Vagina (tissue), 2 donors: Measurements from ENCODE around the gene C1QTNF1. TPM values are rescaled to one million over a fixed set of nuclear protein-coding genes. Genes with fewer than 3 reads are reported as not detected.

Source experiments
- DNase-seq, 2 donors: peaks; one replicate each; pipeline ENCODE4 v3.0.0-alpha.2; 2017; ENCODE audit errors: extremely low spot score in 2 of 2
- H3K27ac ChIP-seq: fragments of 200-600 bp; sonication (generic); one replicate; pipeline ENCODE4 v1.5.1; 2019
- H3K27me3 ChIP-seq: fragments of 200-600 bp; sonication (generic); one replicate; pipeline ENCODE4 v1.5.1; 2019
- H3K36me3 ChIP-seq, 2 donors: fragments of 200-600 bp; sonication (generic); one replicate each; pipeline ENCODE4 v1.5.1; 2017 to 2019
- H3K4me1 ChIP-seq: fragments of 200-600 bp; sonication (generic); one replicate; pipeline ENCODE4 v1.5.1; 2019
- H3K4me3 ChIP-seq, 2 donors: fragments of 200-600 bp; sonication (generic); 1 replicate in 1 of 2; 2 replicates in 1 of 2; pipeline ENCODE4 v1.5.1; 2016 to 2019
- H3K9me3 ChIP-seq: fragments of 200-600 bp; sonication (generic); one replicate; pipeline ENCODE4 v1.5.1; 2019
- CTCF ChIP-seq, 3 experiments: fragments of 450-650 bp in 2 of 3; fragments of 200-600 bp in 1 of 3; sonication (generic) in 1 of 3; IDR thresholded peaks; one replicate each; pipeline ENCODE4 v1.5.1; 2017 to 2019; ENCODE audit warnings: antibody characterized with exemption in 3 of 3, mild to moderate bottlenecking in 2 of 3, moderate library complexity in 2 of 3
- POLR2A ChIP-seq, 2 donors: fragments of 450-650 bp; IDR thresholded peaks; one replicate each; pipeline ENCODE4 v1.6.1; 2017; ENCODE audit warnings: antibody characterized with exemption in 2 of 2, mild to moderate bottlenecking in 2 of 2, moderate library complexity in 2 of 2
- POLR2AphosphoS5 ChIP-seq, 2 donors: sonication (generic); formaldehyde crosslinking; IDR thresholded peaks; one replicate each; pipeline ENCODE4 v1.9.0; 2017; ENCODE audit warnings: antibody characterized with exemption in 2 of 2, mild to moderate bottlenecking in 2 of 2, low read depth in 1 of 2; ENCODE audit not compliant: insufficient read depth in 1 of 2
- intact Hi-C: fragments of 100-400 bp; cut with DNase I; formaldehyde crosslinking; loops from one replicate; pipeline ENCODE4 v1.15.1; 2023
- total RNA-seq: library from RNA; depleted of rRNA; stranded (reverse); fragments of >200 nt; gene quantifications from one replicate; pipeline ENCODE4 v1.2.3, GENCODE V29; 2016

Gene C1QTNF1
- total RNA-seq, 1 donor from 2014 or later, result 30.7 TPM

DNA sequence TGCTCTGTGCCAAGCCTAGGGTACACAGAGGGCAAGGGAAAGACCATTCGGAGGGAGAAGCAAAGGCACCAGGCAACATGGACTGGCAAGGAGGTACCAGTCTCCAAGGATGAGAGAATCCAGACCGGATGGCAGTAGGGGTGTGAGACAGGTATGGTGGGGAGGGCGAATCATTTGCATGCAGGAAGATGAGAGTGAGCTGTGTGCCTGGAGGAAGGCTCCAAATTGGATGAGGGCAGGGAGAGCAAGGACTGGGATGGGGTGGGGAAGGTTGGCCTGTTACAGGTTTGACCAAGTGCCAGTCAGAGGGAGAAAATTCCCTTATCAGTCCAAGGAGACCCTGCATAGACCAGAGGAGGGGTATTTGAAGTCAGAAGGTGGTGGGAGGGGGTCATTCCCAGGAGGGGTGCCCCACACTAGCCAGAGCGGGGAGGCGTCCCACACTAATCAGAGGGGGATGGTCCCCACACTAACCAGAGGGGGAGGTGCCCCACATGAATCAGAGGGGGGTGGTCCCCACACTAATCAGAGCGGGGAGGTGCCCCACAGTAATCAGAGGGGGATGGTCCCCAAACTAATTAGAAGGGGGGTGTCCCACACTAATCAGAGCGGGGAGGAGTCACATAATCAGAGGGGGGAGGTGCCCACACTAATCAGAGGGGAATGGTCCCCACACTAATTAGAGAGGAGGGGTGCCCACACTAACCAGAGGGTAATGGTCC, 15.1 kb upstream of the C1QTNF1 start:
- DNase-seq, result no peak
- intact Hi-C loops, result no loop called here
- peaks cover 49% of the 10 kb centered on the region for H3K4me1 ChIP-seq
- peaks cover 0 to 8% of the 10 kb centered on the region in 2 donors for H3K36me3 ChIP-seq
- H3K27ac ChIP-seq, result peak overlapping the region; percentile 90
- H3K9me3 ChIP-seq, result no peaks in the 10 kb centered on the region
- peak overlapping the region; percentile 73 to 93 for H3K4me3 ChIP-seq
- H3K27me3 ChIP-seq, result no peaks in the 10 kb centered on the region
- TF ChIP-seq POLR2A (IDR thresholded peaks at IDR 0.05), result no peak
- TF ChIP-seq CTCF (IDR thresholded peaks at IDR 0.05), result no peak
- no peak for TF ChIP-seq POLR2AphosphoS5 (IDR thresholded peaks at IDR 0.05; ENCODE audit: insufficient read depth in 1 of 2, low read depth in 1 of 2)

DNA sequence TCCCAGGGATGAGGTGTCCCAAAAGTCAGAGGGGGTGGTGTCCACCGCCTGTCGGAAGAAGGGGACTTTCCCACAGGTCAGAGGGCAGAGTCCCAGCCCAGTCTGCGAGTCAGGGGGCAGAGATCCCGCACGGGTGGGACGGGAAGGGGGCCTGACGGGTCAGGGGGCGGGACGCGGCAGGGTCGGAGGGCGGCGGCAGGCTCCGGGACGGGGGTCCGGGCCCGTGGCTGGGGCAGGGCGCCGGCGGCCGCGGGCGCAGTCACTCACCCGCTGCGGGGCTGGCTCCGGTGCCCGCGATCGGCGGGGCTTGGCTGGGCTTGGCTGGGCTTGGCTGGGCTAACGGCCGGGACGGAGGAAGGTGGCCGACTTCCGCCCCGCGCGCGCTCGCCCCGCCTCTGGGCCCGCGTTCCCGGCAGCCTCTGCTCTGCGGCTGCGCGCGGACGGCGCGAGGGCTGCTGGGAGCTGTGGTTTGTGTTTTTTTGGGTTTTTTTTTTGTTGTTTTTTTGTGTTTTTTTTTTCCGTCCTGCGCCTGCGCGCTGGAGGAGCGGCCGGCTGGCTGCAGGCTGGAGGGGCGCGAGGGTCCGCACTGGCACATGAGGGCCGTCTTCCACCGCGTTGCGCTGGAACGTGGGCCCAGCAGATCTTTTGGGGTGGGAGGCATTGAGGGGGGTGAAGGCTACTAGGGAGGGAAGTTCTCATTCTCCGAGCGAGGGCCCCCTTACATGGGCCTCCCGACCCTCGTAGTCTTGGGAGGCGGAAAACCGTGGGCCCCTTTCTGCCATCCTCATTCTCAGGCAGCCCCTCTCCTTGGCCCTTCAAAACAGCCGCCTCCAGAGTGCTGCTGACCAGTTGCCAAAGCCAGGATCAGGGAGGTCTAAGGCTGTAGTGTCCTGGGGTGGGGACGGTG, 14.3 kb upstream of the C1QTNF1 start, which contains the start of gene CANT1:
CANT1 (minus strand) TSS at position 368 of the 907 bp plus-strand sequence. CDS start 12,142 bp downstream, outside the sequence.
- TF ChIP-seq POLR2AphosphoS5 (IDR thresholded peaks at IDR 0.05; ENCODE audit: insufficient read depth in 1 of 2, low read depth in 1 of 2) (peak; percentile 77 to 86), CTCF (IDR thresholded peaks at IDR 0.05) (no peak), POLR2A (IDR thresholded peaks at IDR 0.05) (peak in 1 of 2 donors; percentile 55)
- H3K36me3 ChIP-seq, result peaks cover 0 to 8% of the 10 kb centered on the region in 2 donors
- H3K27ac ChIP-seq, result peak within 1 kb of the TSS; percentile 90
- no peak for DNase-seq
- H3K9me3 ChIP-seq, result no peaks in the 10 kb centered on the region
- peaks cover 49% of the 10 kb centered on the region for H3K4me1 ChIP-seq
- intact Hi-C loops, result no loop called here
- peak within 1 kb of the TSS; percentile 73 to 93 for H3K4me3 ChIP-seq
- no peaks in the 10 kb centered on the region for H3K27me3 ChIP-seq

DNA sequence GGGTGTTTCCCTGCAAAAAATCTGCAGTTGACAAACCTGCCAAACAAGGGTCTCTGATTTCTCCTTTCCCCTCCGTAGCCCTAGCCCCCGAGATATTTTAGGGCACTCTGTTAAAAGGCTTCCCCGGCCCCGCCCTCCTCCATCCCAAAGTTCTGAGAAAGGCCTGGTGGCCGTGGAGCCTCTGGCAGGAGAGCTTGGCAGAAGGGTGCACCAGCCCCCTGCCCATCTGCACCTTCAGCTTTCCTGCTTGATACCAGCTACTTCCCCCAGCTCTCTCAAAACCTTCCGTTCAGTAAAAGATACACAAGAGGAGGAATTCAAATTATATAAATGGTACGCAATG, 13.7 kb upstream of the C1QTNF1 start:
- peaks cover 0 to 8% of the 10 kb centered on the region in 2 donors for H3K36me3 ChIP-seq
- TF ChIP-seq POLR2AphosphoS5 (IDR thresholded peaks at IDR 0.05; ENCODE audit: insufficient read depth in 1 of 2, low read depth in 1 of 2), result no peak
- no peak for TF ChIP-seq CTCF (IDR thresholded peaks at IDR 0.05)
- no peak for TF ChIP-seq POLR2A (IDR thresholded peaks at IDR 0.05)
- no peaks in the 10 kb centered on the region for H3K27me3 ChIP-seq
- intact Hi-C loops, result no loop called here
- no peaks in the 10 kb centered on the region for H3K9me3 ChIP-seq
- peak overlapping the region; percentile 73 to 93 for H3K4me3 ChIP-seq
- H3K27ac ChIP-seq, result peak overlapping the region; percentile 90
- no peak for DNase-seq
- peaks cover 45% of the 10 kb centered on the region for H3K4me1 ChIP-seq

DNA sequence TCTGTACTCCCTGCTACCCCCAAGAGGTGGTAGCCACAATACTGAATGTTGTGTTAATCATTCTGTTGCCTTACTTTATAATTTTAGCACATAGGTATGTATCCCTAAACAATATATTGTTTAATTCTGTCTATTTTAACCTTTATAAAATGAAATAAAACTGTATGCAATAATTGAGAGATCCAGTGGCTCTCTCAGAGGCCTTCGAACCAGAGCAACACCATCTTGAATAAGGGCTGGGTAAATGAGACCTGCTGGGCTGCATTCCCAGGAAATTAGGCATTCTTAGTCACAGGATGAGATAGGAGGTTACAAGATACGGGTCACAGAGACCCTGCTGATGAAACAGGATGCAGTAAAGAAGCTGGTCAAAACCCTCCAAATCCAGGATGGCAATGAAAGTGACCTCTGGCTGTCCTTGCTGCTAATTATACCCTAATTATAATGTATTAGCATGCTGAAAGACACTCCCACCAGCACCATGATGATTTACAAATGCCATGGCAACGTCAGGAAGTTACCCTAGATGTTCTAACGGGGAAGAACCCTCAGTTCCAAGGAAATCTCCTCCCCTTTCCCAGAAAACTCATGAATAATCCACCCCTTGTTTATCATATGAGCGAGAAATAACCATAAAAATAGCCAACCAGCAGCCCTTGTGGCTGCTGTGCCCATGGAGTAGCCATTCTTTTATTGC, 12.4 kb upstream of the C1QTNF1 start:
- no peak for DNase-seq
- Histone ChIP-seq H3K4me1 (peaks cover 32% of the 10 kb centered on the region), H3K27ac (no peak overlapping the region), H3K27me3 (no peaks in the 10 kb centered on the region), H3K4me3 (no peak overlapping the region), H3K9me3 (no peaks in the 10 kb centered on the region), H3K36me3 (peaks cover 0 to 8% of the 10 kb centered on the region in 2 donors)
- intact Hi-C loops, result no loop called here
- no peak for TF ChIP-seq POLR2A (IDR thresholded peaks at IDR 0.05)
- no peak for TF ChIP-seq CTCF (IDR thresholded peaks at IDR 0.05)
- no peak for TF ChIP-seq POLR2AphosphoS5 (IDR thresholded peaks at IDR 0.05; ENCODE audit: insufficient read depth in 1 of 2, low read depth in 1 of 2)
